ENCODE results near the gene HDLBP.

- TF ChIP-seq, protein P1, sequence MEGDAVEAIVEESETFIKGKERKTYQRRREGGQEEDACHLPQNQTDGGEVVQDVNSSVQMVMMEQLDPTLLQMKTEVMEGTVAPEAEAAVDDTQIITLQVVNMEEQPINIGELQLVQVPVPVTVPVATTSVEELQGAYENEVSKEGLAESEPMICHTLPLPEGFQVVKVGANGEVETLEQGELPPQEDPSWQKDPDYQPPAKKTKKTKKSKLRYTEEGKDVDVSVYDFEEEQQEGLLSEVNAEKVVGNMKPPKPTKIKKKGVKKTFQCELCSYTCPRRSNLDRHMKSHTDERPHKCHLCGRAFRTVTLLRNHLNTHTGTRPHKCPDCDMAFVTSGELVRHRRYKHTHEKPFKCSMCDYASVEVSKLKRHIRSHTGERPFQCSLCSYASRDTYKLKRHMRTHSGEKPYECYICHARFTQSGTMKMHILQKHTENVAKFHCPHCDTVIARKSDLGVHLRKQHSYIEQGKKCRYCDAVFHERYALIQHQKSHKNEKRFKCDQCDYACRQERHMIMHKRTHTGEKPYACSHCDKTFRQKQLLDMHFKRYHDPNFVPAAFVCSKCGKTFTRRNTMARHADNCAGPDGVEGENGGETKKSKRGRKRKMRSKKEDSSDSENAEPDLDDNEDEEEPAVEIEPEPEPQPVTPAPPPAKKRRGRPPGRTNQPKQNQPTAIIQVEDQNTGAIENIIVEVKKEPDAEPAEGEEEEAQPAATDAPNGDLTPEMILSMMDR (IDR thresholded peaks at IDR 0.05) = no peak
- TF ChIP-seq POLR2AphosphoS5 (IDR thresholded peaks at IDR 0.05) = no peak
Observed at GRCh38 chr2:241185961-241186360, 129.5 kb downstream of the HDLBP start.

Data from upper lobe of left lung (tissue), 4 donors.